Small intestine (tissue), 7 donors: Measurements from ENCODE around the gene MAST3. TPM values are rescaled to one million over a fixed set of nuclear protein-coding genes. Genes with fewer than 3 reads are reported as not detected.
A peak's percentile ranks its signal among the peaks of the same experiment; 100 is the strongest.

Experiments
- DNase-seq, 2 donors: peaks; one replicate each; pipeline versions ENCODE4 v3.0.0 to v3.0.0-alpha.2; 2013
- FAIRE-seq: peaks from 2 replicates; lab custom pipeline; 2012; peaks lifted over from hg19 to GRCh38; lab: Jason Lieb, UNC
- H3K27ac ChIP-seq, 3 donors: one replicate each; pipeline ENCODE4 v1.5.1; 2013; ENCODE audit warnings: low read length in 2 of 3, mild to moderate bottlenecking in 2 of 3, control low read depth in 1 of 3, inconsistent platforms in 1 of 3, low read depth in 1 of 3, moderate library complexity in 1 of 3
- H3K27me3 ChIP-seq, 3 donors: one replicate each; pipeline ENCODE4 v1.6.1; 2013; ENCODE audit warnings: low read length in 3 of 3, inconsistent platforms in 1 of 3; ENCODE audit not compliant: control insufficient read depth in 3 of 3, insufficient read depth in 3 of 3
- H3K36me3 ChIP-seq, 3 donors: one replicate each; pipeline ENCODE4 v1.6.1; 2013; ENCODE audit warnings: low read length in 3 of 3, inconsistent platforms in 1 of 3, low read depth in 1 of 3, mild to moderate bottlenecking in 1 of 3, moderate library complexity in 1 of 3; ENCODE audit not compliant: control insufficient read depth in 3 of 3, insufficient read depth in 2 of 3
- H3K4me1 ChIP-seq, 3 donors: one replicate each; pipeline ENCODE4 v1.6.1; 2013; ENCODE audit warnings: low read length in 2 of 3, inconsistent platforms in 1 of 3, low read depth in 1 of 3, mild to moderate bottlenecking in 1 of 3, moderate library complexity in 1 of 3; ENCODE audit not compliant: control insufficient read depth in 3 of 3, insufficient read depth in 2 of 3
- H3K4me3 ChIP-seq, 3 donors: one replicate each; pipeline ENCODE4 v1.5.1; 2013; ENCODE audit warnings: low read length in 3 of 3, control low read depth in 1 of 3, inconsistent platforms in 1 of 3, low read depth in 1 of 3, mild to moderate bottlenecking in 1 of 3, moderate library complexity in 1 of 3
- H3K9me3 ChIP-seq, 2 donors: one replicate each; pipeline ENCODE4 v1.6.1; 2013; ENCODE audit warnings: low read depth in 1 of 2, low read length in 1 of 2; ENCODE audit not compliant: control insufficient read depth in 2 of 2, insufficient read depth in 1 of 2
- WGBS, 3 donors: extraction: QIAGEN DNeasy Blood & Tissue Kit; methylation state at CpG; one replicate each; pipeline ENCODE4 v1.1.7; 2013; 5-methylcytosine and 5-hydroxymethylcytosine counted together
- polyA plus RNA-seq, 4 donors: library from polyadenylated mRNA; stranded (reverse) in 3 of 4; unstranded in 1 of 4; fragments of 200-250 nt in 3 of 4; fragments of 120-200 nt in 1 of 4; gene quantifications; one replicate each; pipeline versions ENCODE4 v1.2.1 to v1.2.3, GENCODE V29; 2013
- donor health status: healthy with polysubstance abuse.
- donor health status: control.
- donor health status: control.
- donor health status: Bipolar disorder and iron deficiency.
- donor health status: healthy.

The MAST3 gene
- polyA plus RNA-seq, 4 donors, result 9.3 to 34.6 (median 24.9) TPM

DNA sequence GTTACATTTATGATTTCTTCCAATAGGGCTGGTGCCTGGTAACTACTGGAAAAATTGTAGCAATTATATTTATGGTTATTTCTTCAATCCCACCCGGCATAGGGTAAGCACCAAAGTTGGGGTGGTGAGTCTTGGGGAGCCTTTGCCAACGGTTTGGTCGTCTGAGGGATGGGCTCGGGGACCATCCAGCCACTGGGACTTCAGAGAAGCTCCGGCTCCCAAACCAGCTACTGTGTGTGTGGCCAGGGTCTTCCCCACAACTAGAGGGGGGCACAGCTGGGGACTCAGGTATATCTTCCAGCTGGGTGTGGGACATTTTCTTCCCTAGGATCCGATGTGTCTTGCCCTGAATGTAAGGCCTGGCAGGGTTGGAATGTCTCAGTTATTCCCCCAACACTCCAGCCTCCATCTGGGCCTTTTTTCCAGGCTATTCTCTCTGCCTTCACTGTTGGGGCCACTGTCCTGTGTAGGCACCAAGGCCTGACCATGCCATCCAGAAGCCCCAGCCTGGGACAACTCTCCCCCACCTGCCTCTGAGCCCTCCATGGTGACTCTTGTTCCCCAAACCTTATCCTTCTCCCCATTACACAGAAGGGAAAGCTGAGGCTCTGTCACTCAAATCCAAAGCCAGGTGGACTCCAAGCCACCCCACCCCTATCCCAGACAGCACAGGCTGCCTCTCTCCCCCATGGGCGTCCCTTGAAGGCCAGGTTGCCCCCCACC is 74.9 kb downstream of the MAST3 start:
- WGBS, 3 donors, result 81 to 88% (median 83%) methylated on average over 7 of the region's 7 CpGs
- Histone ChIP-seq H3K36me3 (peaks cover 3 to 81% (median 4%) of the 10 kb centered on the region in 3 donors), H3K27ac (peak overlapping the region in 2 of 3 donors; percentile 18 to 91), H3K9me3 (peaks cover 0 to 2% of the 10 kb centered on the region in 2 donors), H3K4me1 (peaks cover 0 to 31% (median 0%) of the 10 kb centered on the region in 3 donors), H3K27me3 (no peaks in the 10 kb centered on the region), H3K4me3 (no peak overlapping the region)
- FAIRE-seq (no peak), DNase-seq (no peak)

DNA sequence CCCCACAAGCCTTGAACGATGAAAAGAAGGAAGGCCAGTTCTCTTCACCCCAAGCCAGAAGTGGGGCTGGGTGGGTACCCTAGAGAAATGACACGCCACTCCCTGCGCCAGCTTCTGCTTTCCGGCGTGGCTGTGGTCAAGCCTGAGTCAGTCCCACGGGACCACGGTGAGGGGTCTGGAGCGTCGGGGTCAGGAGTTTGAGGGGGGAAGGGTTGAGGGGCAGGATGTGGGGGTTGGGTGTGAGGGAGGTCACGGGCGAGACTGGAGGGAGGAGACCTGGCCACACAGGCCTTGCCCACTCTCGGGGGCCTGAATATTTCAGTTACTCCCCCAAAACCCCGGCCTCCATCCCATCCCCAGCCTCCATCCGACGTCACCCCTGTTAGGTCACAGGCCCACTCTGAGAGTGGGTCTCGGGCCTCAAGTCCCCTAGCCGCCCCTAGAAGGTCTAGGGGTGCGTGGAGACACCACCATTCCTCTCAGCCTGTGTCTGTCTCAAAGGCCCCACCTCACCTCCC is 75.5 kb downstream of the MAST3 start:
- peaks cover 0 to 31% (median 0%) of the 10 kb centered on the region in 3 donors for H3K4me1 ChIP-seq
- DNase-seq (no peak), FAIRE-seq (no peak)
- peaks cover 0 to 2% of the 10 kb centered on the region in 2 donors for H3K9me3 ChIP-seq
- peak overlapping the region in 1 of 3 donors; percentile 91 for H3K4me3 ChIP-seq
- H3K27me3 ChIP-seq, result no peaks in the 10 kb centered on the region
- peaks cover 3 to 81% (median 4%) of the 10 kb centered on the region in 3 donors for H3K36me3 ChIP-seq
- peak overlapping the region in 2 of 3 donors; percentile 77 to 91 for H3K27ac ChIP-seq
- 42 to 62% (median 56%) methylated on average over 15 to 18 of the region's 18 CpGs for WGBS, 3 donors

DNA sequence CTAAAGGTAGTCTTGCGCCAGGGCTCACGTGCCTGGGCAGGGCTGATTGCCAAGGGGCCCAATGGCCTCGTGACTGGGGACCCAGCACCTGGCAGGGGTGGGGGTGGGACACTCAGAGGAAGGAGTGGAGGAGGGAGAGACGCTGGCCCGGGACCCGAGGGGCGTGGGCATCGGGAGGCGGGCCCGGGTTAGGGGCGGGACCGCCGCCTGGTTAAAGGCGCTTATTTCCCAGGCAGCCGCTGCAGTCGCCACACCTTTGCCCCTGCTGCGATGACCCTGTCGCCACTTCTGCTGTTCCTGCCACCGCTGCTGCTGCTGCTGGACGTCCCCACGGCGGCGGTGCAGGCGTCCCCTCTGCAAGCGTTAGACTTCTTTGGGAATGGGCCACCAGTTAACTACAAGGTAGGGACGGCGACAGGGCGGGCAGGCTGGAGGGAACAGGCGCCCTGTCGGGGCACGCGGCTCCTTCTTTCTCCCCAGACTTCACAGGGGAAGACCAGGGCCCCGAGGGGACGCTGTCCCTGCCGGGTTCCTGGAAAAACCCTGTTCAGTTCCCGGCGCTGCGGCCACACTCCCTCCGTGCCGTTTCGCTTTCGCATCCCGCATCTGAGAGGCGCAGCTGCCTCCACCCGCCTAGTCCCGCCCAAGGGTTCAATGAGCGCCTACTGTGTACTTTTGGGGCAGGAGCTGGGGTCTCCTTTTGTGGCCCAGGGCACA is 76.2 kb downstream of the MAST3 start, which contains the start of gene IFI30:
TSS of gene IFI30 (plus strand) at position 242 of the 717 bp plus-strand sequence. CDS start at position 271, 29 bp downstream.
- Histone ChIP-seq H3K9me3 (no peaks in the 10 kb centered on the region), H3K36me3 (peaks cover 3 to 81% (median 4%) of the 10 kb centered on the region in 3 donors), H3K4me1 (peaks cover 0 to 31% (median 0%) of the 10 kb centered on the region in 3 donors), H3K4me3 (peak within 1 kb of the TSS; percentile 64 to 91 (median 64)), H3K27me3 (no peaks in the 10 kb centered on the region), H3K27ac (peak within 1 kb of the TSS; percentile 46 to 91 (median 77))
- FAIRE-seq (no peak), DNase-seq (peak; percentile 79 to 97)
- WGBS, 3 donors, result 1% methylated on average over 39 to 47 of the region's 47 CpGs

DNA sequence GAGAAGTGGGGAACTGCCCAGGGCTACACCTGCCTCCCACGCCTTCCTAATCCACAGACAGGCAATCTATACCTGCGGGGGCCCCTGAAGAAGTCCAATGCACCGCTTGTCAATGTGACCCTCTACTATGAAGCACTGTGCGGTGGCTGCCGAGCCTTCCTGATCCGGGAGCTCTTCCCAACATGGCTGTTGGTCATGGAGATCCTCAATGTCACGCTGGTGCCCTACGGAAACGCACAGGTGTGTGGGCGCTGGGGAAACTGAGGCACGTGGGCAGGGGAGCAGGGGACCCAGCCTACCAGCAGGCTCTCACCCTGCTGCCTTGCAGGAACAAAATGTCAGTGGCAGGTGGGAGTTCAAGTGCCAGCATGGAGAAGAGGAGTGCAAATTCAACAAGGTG is 77.4 kb downstream of the MAST3 start:
- Histone ChIP-seq H3K4me3 (peak overlapping the region in 1 of 3 donors; percentile 91), H3K27me3 (no peaks in the 10 kb centered on the region), H3K9me3 (no peaks in the 10 kb centered on the region), H3K36me3 (peaks cover 0 to 75% (median 4%) of the 10 kb centered on the region in 3 donors), H3K4me1 (peaks cover 0 to 31% (median 0%) of the 10 kb centered on the region in 3 donors), H3K27ac (peak overlapping the region in 1 of 3 donors; percentile 77)
- WGBS, 3 donors, result 47 to 72% (median 67%) methylated on average over 11 of the region's 11 CpGs
- FAIRE-seq, result no peak
- no peak for DNase-seq

DNA sequence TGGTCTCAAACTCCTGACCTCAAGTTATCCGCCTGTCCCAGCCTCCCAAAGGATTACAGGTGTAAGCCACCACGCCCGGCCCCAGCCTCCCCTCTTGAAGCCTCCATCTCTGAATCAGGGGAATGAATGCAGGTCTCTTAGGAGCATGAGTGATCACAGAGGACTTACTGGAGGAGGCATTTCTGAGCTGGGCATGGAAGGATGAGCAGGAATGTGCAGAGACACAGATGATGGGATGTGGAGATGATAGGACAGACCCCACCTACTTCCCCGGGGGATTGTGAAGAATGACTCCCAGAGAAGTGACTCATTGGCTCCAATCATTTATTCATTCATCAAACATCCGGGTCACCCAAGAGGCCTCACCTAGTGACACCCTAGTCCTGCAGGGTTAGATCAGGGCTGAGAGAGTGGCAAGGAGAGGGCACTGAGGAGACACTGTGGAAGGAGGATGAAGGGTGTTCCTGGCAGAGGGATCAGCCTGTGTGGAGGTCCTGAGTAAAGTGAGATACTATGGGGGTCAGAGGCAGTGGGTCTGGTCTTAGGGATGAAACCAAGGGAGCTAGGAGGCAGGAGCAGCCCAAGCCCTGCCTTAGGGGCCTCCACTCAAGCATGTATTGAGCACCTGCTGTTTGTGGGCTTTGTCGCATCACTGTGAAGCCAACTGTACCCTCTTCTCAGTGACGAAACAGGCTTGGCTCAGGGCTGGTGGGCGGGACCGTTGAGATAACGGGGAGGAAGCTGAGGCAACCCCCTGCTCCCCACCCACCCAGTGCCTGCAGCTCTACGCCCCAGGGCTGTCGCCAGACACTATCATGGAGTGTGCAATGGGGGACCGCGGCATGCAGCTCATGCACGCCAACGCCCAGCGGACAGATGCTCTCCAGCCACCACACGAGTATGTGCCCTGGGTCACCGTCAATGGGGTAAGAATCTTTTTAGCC is 79.1 kb downstream of the MAST3 start:
- Histone ChIP-seq H3K9me3 (no peaks in the 10 kb centered on the region), H3K4me3 (no peak overlapping the region), H3K27me3 (no peaks in the 10 kb centered on the region), H3K36me3 (peaks cover 0 to 58% (median 4%) of the 10 kb centered on the region in 3 donors), H3K27ac (no peak overlapping the region), H3K4me1 (peaks cover 0 to 31% (median 0%) of the 10 kb centered on the region in 3 donors)
- FAIRE-seq, result no peak
- no peak for DNase-seq
- 76 to 90% (median 85%) methylated on average over 19 of the region's 19 CpGs for WGBS, 3 donors

DNA sequence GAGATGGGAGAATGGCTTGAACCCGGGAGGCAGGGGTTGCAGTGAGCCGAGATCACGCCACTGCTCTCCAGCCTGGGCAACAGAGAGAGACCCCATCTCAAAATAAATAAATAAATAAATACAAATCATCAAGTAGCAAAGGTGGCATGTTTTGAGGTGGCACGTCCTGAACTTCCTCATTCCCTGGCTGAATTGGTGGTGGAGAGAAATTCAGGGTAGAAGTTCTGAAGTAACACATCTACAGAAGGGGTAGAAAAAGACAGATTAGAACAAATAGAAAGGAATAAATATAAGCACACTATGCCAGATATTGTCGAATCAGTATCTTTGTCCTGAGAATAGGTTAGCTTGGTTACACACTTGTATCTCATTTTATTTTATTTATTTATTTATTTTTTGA is 82.4 kb downstream of the MAST3 start:
- Histone ChIP-seq H3K4me1 (peaks cover 0 to 10% (median 0%) of the 10 kb centered on the region in 3 donors), H3K9me3 (no peaks in the 10 kb centered on the region), H3K27ac (no peak overlapping the region), H3K27me3 (no peaks in the 10 kb centered on the region), H3K36me3 (peaks cover 0 to 40% (median 4%) of the 10 kb centered on the region in 3 donors), H3K4me3 (no peak overlapping the region)
- FAIRE-seq, result no peak
- no peak for DNase-seq
- WGBS, 3 donors, result 81 to 89% (median 86%) methylated on average over 5 of the region's 5 CpGs

DNA sequence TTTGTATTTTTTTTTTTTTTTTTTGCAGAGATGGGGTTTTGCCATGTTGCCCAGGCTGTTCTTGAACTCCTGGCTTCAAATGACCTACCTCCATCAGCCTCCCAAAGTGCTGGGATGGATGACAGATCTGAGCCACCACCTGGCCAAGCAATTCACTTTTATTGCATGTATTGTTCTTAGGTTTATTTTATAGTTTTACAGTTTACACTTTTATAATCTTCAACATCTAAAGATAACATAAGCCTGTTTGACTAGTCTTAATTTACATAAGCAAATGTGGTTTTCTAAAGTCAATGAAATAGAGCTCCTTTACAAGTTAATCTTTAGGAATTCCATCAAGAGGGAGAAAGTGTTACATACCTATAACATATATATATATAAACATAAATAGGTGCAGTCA is 86.0 kb downstream of the MAST3 start:
- H3K27ac ChIP-seq, result no peak overlapping the region
- peaks cover 0 to 8% (median 0%) of the 10 kb centered on the region in 3 donors for H3K36me3 ChIP-seq
- H3K9me3 ChIP-seq, result no peaks in the 10 kb centered on the region
- FAIRE-seq (no peak), DNase-seq (peak; percentile 41 to 58)
- no peak overlapping the region for H3K4me3 ChIP-seq
- no peaks in the 10 kb centered on the region for H3K27me3 ChIP-seq
- H3K4me1 ChIP-seq, result no peaks in the 10 kb centered on the region
